Measurements from ENCODE around the gene CFAP91. TPM values are rescaled to one million over a fixed set of nuclear protein-coding genes. Genes with fewer than 3 reads are reported as not detected.
A peak's percentile ranks its signal among the peaks of the same experiment; 100 is the strongest.

Gene CFAP91
- total and polyA plus RNA-seq, 9 of the 15 experiments (the other 6 are each of a cell fraction or from before 2014, with no cell fraction given), result not detected

- Histone ChIP-seq H3K9me3 (replicated peaks; ENCODE audit: control insufficient read depth, insufficient read depth, low read depth, low read length) (no peaks in the 10 kb centered on the region), H3K79me2 (ENCODE audit: control insufficient read depth, insufficient read depth, low read length) (peaks cover 17% of the 10 kb centered on the region), H3K36me3 (ENCODE audit: control insufficient read depth, insufficient read depth, low read length) (peaks cover 4% of the 10 kb centered on the region; the same call in 2 of the 3 replicates), H3K27me3 (ENCODE audit: control insufficient read depth in 2 of 2, insufficient read depth in 2 of 2, low read length in 2 of 2) (no peaks in the 10 kb centered on the region), H3K9me1 (ENCODE audit: control insufficient read depth, insufficient read depth, low read length) (no peaks in the 10 kb centered on the region), H3K4me1 (replicated peaks in 1 of 2; ENCODE audit: control insufficient read depth in 2 of 2, insufficient read depth in 2 of 2, low read length in 2 of 2) (peaks cover 0 to 7% of the 10 kb centered on the region in 2 experiments; a peak in 2 of 5 replicates), H3K9ac (ENCODE audit: insufficient read depth in 1 of 2, low read depth in 2 of 2, low read length in 2 of 2) (no peak overlapping the region), H3K27ac (ENCODE audit: extremely low read depth, low read depth, low read length) (0 out of 3 replicates have a peak overlapping the region, but pooled peaks have one; percentile 39), H2AFZ (ENCODE audit: low read depth, low read length) (no peak overlapping the region), H3K4me2 (ENCODE audit: insufficient read depth, low read length) (no peak overlapping the region), H4K20me1 (replicated peaks; ENCODE audit: control insufficient read depth, insufficient read depth, low read length) (no peaks in the 10 kb centered on the region), H3K4me3 (no peak overlapping the region)
- ChIA-PET CTCF (ENCODE audit: low intra/inter-chr PET ratio) (no interaction called here), POLR2A (interaction anchor here (1.3 kb wide), 1 partner anchor 216 kb away, joined by 3 read pairs; the partner anchor contains the start of gene TMEM39A)
- peak in 1 of 4 experiments; percentile 7 for DNase-seq (ENCODE audit: extremely low read depth in 1 of 4, low spot score in 3 of 4)
- ATAC-seq, result no peak
- intact Hi-C loops (cut with micrococcal nuclease), result loop anchor here (5.0 to 10.0 kb wide), 8 partner anchors 43 to 795 kb away; partner anchors contain the start of gene CD80
- in situ Hi-C loops (cut with MboI), result loop anchor here (25.0 kb wide), 2 partner anchors 543 to 793 kb away; partner anchors contain the start of gene TEX55
- no TSS peak for BruUV-seq (replicated peaks)
- no peak for FAIRE-seq
- TF ChIP-seq JUND (IDR thresholded peaks at IDR 0.05; ENCODE audit: borderline replicate concordance, low read depth, low read length), result peak; percentile 28; the same call in 1 of the 2 replicates
- no peak; the same call in 2 of the 3 replicates for TF ChIP-seq JUND (tag; IDR thresholded peaks at IDR 0.05; ENCODE audit: borderline replicate concordance, low read depth, low read length)
- TF ChIP-seq FOXJ2 (tag; IDR thresholded peaks at IDR 0.05), result peak; percentile 70; the same call in 1 of the 2 replicates
- TF ChIP-seq, protein P1, sequence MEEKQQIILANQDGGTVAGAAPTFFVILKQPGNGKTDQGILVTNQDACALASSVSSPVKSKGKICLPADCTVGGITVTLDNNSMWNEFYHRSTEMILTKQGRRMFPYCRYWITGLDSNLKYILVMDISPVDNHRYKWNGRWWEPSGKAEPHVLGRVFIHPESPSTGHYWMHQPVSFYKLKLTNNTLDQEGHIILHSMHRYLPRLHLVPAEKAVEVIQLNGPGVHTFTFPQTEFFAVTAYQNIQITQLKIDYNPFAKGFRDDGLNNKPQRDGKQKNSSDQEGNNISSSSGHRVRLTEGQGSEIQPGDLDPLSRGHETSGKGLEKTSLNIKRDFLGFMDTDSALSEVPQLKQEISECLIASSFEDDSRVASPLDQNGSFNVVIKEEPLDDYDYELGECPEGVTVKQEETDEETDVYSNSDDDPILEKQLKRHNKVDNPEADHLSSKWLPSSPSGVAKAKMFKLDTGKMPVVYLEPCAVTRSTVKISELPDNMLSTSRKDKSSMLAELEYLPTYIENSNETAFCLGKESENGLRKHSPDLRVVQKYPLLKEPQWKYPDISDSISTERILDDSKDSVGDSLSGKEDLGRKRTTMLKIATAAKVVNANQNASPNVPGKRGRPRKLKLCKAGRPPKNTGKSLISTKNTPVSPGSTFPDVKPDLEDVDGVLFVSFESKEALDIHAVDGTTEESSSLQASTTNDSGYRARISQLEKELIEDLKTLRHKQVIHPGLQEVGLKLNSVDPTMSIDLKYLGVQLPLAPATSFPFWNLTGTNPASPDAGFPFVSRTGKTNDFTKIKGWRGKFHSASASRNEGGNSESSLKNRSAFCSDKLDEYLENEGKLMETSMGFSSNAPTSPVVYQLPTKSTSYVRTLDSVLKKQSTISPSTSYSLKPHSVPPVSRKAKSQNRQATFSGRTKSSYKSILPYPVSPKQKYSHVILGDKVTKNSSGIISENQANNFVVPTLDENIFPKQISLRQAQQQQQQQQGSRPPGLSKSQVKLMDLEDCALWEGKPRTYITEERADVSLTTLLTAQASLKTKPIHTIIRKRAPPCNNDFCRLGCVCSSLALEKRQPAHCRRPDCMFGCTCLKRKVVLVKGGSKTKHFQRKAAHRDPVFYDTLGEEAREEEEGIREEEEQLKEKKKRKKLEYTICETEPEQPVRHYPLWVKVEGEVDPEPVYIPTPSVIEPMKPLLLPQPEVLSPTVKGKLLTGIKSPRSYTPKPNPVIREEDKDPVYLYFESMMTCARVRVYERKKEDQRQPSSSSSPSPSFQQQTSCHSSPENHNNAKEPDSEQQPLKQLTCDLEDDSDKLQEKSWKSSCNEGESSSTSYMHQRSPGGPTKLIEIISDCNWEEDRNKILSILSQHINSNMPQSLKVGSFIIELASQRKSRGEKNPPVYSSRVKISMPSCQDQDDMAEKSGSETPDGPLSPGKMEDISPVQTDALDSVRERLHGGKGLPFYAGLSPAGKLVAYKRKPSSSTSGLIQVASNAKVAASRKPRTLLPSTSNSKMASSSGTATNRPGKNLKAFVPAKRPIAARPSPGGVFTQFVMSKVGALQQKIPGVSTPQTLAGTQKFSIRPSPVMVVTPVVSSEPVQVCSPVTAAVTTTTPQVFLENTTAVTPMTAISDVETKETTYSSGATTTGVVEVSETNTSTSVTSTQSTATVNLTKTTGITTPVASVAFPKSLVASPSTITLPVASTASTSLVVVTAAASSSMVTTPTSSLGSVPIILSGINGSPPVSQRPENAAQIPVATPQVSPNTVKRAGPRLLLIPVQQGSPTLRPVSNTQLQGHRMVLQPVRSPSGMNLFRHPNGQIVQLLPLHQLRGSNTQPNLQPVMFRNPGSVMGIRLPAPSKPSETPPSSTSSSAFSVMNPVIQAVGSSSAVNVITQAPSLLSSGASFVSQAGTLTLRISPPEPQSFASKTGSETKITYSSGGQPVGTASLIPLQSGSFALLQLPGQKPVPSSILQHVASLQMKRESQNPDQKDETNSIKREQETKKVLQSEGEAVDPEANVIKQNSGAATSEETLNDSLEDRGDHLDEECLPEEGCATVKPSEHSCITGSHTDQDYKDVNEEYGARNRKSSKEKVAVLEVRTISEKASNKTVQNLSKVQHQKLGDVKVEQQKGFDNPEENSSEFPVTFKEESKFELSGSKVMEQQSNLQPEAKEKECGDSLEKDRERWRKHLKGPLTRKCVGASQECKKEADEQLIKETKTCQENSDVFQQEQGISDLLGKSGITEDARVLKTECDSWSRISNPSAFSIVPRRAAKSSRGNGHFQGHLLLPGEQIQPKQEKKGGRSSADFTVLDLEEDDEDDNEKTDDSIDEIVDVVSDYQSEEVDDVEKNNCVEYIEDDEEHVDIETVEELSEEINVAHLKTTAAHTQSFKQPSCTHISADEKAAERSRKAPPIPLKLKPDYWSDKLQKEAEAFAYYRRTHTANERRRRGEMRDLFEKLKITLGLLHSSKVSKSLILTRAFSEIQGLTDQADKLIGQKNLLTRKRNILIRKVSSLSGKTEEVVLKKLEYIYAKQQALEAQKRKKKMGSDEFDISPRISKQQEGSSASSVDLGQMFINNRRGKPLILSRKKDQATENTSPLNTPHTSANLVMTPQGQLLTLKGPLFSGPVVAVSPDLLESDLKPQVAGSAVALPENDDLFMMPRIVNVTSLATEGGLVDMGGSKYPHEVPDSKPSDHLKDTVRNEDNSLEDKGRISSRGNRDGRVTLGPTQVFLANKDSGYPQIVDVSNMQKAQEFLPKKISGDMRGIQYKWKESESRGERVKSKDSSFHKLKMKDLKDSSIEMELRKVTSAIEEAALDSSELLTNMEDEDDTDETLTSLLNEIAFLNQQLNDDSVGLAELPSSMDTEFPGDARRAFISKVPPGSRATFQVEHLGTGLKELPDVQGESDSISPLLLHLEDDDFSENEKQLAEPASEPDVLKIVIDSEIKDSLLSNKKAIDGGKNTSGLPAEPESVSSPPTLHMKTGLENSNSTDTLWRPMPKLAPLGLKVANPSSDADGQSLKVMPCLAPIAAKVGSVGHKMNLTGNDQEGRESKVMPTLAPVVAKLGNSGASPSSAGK (IDR thresholded peaks at IDR 0.05), result no peak
These were observed 22.9 kb upstream of the CFAP91 start for GRCh38 chr3:119679874-119680273.
